Hematopoietic multipotent progenitor cell (in vitro differentiated cells): ENCODE data around the gene RGS7BP. TPM values are rescaled to one million over a fixed set of nuclear protein-coding genes. Genes with fewer than 3 reads are reported as not detected.

Experiments
- DNase-seq, 3 donors: peaks; one replicate each; pipeline ENCODE4 v3.0.0-alpha.2; 2011 to 2015; ENCODE audit warnings: low read depth in 2 of 3, low spot score in 2 of 3
- total RNA-seq: library from RNA; depleted of rRNA; stranded (reverse); fragments of >200 nt; gene quantifications from one replicate; pipeline ENCODE4 v1.2.3, GENCODE V29; 2012

The RGS7BP gene
- total RNA-seq, result not detected

DNA sequence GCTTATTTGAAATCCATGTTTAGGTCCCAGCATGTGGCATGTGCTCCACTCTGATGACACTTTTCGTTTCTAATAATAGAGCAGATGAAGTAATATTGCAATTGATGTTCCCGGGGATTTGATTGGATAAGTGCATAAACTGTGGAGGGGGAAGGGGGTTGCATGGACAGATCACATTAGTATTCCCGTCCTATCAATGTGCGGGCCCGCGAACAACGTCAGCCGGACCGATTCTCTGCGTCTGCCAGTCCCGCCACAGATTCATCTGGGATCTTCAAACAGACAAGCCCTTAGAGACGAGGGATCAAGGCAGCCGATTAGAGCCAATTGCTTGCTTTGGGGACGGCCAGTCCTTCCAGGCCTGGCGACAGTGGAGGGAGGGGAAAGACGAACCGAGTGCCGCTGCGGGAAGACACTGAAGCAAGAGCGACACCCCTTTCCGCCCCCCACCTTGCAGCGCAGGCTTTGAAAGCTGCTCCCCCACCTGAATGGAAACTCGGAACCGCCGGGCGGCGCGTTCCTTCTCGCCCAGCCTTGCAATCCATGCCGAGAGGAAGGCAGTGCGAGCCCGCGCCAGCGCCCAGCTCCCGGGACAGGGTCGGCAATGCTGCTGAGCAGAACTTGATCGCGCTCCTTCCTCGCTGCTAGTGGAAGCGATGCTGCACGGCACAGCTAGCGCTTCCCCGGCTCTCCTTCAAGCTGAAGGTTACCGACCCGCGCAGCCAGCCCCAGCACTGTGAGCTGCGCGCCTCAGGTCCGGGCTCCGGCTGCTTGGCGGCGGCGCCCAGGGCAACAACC is at the start of gene RGS7BP:
TSS of gene RGS7BP (plus strand) at position 247 of the 798 bp plus-strand sequence. CDS start 610 bp downstream, outside the sequence.
- peak in 1 of 3 donors; percentile 9 for DNase-seq

- no peak for DNase-seq
Measured at GRCh38 chr5:64457846-64458245, 48.0 kb upstream of the RGS7BP start.

GRCh38 chr5:64458948-64459347 is 46.9 kb upstream of the RGS7BP start:
- no peak for DNase-seq

DNA sequence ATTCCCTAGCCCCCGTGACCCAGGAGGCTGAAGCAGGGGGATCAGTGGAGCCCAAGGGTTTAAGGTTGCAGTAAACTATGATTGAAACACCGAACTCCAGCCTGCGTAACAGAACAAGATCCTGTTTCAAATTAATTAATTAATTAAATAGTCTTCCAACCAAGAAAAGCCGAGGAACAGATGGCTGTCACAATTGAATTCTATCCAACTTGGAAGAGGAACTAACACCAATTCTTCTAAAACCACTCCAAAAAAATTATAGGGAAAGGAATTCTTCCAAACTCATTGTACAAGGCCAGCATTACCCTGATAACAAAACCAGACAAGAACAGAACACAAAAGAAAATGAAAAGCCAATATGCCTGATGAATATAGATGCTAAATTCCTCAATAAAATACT is 43.4 kb upstream of the RGS7BP start:
- DNase-seq, result no peak

- no peak for DNase-seq
Measured at GRCh38 chr5:64486163-64486562, 19.7 kb upstream of the RGS7BP start.

GRCh38 chr5:64487283-64487682 is 18.5 kb upstream of the RGS7BP start:
- no peak for DNase-seq

DNA sequence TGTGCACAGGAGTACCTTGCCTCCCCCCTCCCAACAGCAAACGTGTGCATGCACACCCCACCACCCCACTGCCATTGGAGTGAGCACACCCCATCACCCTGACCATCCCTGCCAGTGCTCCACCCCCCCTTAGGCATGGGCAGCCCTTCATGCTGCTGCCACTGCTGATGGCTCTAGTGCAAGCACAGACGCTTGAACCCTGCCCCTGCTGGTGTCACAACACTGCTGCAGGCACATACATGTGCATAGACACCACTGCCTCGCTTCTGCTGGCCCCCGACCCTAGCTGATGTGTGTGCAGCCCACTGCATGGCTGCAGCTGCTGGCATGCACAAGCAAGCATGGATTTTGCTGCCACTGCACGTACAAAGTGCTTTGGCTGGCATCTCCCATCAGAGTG is 16.0 kb upstream of the RGS7BP start:
- DNase-seq, result no peak

DNA sequence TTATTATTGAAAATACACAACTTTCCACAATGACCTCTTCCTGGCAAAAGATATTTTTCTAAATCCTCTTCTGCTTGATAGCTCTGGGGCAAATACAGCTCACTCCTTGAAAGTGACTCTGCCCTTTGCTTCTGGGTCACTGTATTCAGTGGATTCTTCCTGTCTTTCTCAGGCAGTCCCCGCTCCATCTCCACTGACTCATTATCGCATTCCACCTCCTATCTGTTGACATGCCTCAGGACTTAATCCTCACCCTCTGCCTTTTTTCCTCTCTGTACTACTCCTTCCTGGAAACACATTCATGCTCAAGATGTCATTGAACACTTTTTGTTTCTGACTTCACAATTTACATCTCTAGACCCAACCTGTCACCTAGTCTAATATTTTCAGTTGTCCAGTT is 8.4 kb upstream of the RGS7BP start:
- DNase-seq, result no peak

- no peak for DNase-seq
Measured at GRCh38 chr5:64502196-64502595, 3.6 kb upstream of the RGS7BP start.

- no peak for DNase-seq
Measured at GRCh38 chr5:64506567-64507263, 900 bp downstream of the RGS7BP start.

DNA sequence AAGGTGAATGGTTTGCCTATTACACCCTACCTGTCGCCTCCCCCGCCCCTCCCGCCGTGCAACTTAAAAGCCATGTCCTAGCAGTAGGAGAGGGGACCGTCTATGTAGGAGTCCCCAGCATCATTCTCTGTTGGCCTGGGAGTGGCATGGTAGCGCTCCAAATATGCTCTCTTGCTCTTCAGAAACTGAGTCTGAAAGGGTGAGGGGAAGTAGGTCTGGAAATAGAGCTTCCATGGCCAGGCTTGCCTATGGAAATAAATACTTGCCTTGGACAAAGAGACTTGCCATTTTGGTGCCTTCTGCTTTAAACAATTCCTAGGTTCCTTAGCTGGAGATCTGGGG is 1.4 kb downstream of the RGS7BP start:
- DNase-seq, result no peak

- no peak for DNase-seq
Measured at GRCh38 chr5:64509828-64510227, 4.0 kb downstream of the RGS7BP start.

GRCh38 chr5:64513492-64513891 is 7.7 kb downstream of the RGS7BP start:
- DNase-seq, result no peak

- DNase-seq, result no peak
Measured at GRCh38 chr5:64514612-64515011, 8.8 kb downstream of the RGS7BP start.

DNA sequence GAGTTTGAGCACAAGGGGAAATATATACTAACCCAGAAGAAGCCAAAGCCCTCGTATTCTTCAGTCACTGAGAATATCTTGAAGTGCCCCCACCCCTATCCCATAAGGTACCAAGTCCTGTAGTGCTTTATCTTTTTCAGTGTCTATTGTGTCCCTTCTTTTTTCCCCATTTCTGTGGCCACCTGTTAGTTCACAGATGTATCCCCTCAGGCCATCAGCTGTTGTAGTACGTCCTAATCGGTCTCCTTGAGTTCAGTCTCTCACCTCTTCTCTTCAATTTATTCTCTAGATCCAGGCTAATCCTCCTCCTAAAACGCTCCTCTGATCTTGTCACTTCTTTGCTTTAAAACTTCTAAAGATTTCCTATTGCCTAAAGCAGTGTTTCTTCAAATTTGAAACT is 10.4 kb downstream of the RGS7BP start:
- no peak for DNase-seq

DNA sequence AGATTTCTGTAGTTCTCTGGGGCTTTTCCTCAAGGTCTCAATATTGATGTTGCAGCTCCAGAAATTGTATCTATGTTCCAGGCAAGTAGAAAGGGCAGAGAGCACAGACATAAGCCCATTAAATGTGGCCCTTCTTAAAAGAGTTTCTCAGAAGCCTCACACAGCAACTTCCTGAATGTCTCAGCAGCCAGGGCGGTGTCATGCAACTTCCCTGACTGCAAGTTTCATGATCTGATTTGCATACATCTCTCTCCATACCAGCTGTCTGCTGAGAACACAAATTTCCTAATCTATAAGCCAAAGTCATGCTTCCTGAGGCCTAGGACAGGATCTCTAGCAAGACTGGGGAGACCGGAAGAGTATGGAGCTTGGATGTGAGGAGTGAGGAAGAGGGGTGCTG is 13.0 kb downstream of the RGS7BP start:
- DNase-seq, result no peak

DNA sequence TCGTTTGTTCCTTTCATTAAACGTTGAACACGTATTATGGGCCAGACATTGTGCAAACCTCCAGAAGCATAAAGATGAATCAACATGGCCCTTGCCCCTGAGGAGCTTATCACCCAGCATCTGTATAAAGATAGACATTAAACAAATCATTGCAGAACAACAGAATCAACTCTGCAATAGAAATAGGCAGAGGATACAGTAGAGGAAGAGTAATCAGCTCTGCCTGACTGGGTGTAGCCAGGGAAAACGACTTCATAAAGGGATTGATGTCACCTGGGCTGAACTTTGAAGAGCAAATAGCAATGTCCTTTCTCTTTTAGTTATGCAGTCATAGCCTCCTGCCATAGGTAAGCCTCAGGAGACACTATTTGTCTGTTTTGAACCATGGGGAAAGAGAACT is 13.4 kb downstream of the RGS7BP start:
- no peak for DNase-seq

DNA sequence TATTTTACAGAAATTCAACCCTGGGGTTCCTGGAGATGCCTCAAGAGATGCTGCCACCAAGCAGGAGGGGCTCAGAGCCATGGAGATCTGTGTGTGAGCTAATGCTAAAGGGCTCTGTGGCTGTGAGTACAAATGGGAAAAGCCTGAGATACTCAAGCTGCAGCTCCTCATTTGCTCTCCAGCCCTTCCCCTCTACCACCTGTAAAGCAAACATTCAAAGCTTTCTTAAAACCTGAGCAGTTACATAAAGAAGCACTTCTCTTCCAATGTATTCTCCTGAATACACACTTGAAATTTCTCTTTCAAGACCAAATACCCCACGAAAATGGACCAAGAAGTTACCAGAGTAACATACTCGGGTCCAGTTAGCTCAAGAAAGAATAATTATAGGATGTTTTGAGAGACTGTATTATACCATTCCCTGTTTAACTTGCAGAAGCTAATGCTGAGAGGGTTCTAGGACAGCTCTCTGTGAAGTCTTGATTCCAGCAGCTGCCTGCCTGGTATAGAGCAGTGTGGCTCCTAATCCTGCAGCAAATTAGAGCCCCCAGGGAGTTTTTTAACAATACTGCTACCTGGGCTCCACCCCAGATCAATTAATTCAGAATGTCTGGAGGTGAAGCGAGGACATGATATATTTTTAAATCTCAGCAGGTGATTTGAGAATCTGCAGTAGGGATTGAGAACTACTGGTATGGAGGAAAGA is 21.1 kb downstream of the RGS7BP start:
- DNase-seq, result no peak

- DNase-seq, result no peak
Measured at GRCh38 chr5:64530076-64530475, 24.3 kb downstream of the RGS7BP start.

- no peak for DNase-seq
Measured at GRCh38 chr5:64532212-64532611, 26.4 kb downstream of the RGS7BP start.

DNA sequence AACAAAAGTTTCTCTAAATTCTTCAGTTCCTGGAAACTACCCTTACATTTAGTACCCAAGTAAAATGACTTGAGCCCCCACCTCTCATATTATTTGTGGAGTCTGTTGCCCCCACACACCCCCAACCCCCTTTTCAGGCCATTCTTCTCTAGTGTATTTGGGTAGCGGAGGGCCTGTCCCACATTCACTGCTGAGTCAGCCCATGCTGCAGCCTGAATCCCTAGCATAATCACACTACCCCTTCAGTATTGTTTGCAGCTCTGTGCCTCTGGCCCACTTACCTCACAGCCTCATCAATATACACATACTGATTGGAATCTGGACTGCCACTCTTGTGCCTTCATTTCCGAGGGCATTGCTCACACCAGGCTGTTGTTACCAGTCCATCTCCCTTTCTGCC is 26.8 kb downstream of the RGS7BP start:
- no peak for DNase-seq

- no peak for DNase-seq
Measured at GRCh38 chr5:64534033-64534432, 28.2 kb downstream of the RGS7BP start.
